HL-60 (cell line): Measurements from ENCODE around the gene SPAG17.

ENCODE experiments used
- GABPA ChIP-seq: IDR thresholded peaks from 2 replicates; pipeline ENCODE4 v1.6.1; 2012; ENCODE audit warnings: low read depth
- POLR2AphosphoS5 ChIP-seq: IDR thresholded peaks from 2 replicates; pipeline ENCODE4 v1.6.1; 2012; ENCODE audit warnings: low read depth
- SPI1 ChIP-seq: IDR thresholded peaks from 2 replicates; pipeline ENCODE4 v1.6.1; 2012; ENCODE audit warnings: low read depth, mild to moderate bottlenecking, borderline replicate concordance
- TF ChIP-seq, protein P1 (sequence below): IDR thresholded peaks from one replicate; pipeline ENCODE4 v1.5.1; 2011; ENCODE audit warnings: low read length, control low read depth, inconsistent platforms; ENCODE audit not compliant: insufficient read depth
- TF ChIP-seq, protein P2 (sequence below): IDR thresholded peaks from 2 replicates; pipeline ENCODE4 v1.6.1; 2012; ENCODE audit warnings: low read depth; ENCODE audit not compliant: insufficient replicate concordance

DNA sequence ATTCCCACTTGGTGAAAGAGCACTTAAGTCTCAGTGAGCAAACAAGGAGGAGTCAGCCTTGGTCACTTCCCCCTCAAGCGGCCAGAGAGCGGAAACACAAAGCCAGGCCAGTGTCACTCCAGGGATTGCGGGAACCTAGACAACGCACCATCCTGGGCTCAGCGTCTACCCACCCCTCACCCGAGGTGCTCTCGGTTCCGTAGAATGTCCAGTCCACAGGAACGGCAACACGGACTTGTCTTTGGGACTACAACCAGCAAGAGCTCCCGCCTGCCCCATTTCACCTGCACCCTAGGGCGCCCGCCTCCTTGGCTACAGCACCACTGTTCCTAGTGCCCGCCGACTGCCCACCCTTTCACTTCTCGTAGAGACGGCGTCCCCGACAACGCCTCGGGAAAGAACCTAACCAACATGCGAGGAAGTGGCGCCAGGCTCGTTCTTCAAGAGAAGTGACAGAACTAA is 256.1 kb downstream of the SPAG17 start:
- TF ChIP-seq POLR2AphosphoS5 (no peak), SPI1 (peak; percentile 65; the same call in 1 of the 2 replicates), GABPA (no peak)
- TF ChIP-seq, protein P1, sequence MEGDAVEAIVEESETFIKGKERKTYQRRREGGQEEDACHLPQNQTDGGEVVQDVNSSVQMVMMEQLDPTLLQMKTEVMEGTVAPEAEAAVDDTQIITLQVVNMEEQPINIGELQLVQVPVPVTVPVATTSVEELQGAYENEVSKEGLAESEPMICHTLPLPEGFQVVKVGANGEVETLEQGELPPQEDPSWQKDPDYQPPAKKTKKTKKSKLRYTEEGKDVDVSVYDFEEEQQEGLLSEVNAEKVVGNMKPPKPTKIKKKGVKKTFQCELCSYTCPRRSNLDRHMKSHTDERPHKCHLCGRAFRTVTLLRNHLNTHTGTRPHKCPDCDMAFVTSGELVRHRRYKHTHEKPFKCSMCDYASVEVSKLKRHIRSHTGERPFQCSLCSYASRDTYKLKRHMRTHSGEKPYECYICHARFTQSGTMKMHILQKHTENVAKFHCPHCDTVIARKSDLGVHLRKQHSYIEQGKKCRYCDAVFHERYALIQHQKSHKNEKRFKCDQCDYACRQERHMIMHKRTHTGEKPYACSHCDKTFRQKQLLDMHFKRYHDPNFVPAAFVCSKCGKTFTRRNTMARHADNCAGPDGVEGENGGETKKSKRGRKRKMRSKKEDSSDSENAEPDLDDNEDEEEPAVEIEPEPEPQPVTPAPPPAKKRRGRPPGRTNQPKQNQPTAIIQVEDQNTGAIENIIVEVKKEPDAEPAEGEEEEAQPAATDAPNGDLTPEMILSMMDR, result no peak
- TF ChIP-seq, protein P2, sequence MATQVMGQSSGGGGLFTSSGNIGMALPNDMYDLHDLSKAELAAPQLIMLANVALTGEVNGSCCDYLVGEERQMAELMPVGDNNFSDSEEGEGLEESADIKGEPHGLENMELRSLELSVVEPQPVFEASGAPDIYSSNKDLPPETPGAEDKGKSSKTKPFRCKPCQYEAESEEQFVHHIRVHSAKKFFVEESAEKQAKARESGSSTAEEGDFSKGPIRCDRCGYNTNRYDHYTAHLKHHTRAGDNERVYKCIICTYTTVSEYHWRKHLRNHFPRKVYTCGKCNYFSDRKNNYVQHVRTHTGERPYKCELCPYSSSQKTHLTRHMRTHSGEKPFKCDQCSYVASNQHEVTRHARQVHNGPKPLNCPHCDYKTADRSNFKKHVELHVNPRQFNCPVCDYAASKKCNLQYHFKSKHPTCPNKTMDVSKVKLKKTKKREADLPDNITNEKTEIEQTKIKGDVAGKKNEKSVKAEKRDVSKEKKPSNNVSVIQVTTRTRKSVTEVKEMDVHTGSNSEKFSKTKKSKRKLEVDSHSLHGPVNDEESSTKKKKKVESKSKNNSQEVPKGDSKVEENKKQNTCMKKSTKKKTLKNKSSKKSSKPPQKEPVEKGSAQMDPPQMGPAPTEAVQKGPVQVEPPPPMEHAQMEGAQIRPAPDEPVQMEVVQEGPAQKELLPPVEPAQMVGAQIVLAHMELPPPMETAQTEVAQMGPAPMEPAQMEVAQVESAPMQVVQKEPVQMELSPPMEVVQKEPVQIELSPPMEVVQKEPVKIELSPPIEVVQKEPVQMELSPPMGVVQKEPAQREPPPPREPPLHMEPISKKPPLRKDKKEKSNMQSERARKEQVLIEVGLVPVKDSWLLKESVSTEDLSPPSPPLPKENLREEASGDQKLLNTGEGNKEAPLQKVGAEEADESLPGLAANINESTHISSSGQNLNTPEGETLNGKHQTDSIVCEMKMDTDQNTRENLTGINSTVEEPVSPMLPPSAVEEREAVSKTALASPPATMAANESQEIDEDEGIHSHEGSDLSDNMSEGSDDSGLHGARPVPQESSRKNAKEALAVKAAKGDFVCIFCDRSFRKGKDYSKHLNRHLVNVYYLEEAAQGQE, result no peak
